GM19099 (cell line): Measurements from ENCODE around the gene OVCH1.

ENCODE experiments used
- POLR2A ChIP-seq: IDR thresholded peaks from 3 replicates; pipeline ENCODE4 v1.6.1; 2011; ENCODE audit warnings: low read depth; ENCODE audit not compliant: insufficient read length; ENCODE audit errors: extremely low read depth

The OVCH1 gene

DNA sequence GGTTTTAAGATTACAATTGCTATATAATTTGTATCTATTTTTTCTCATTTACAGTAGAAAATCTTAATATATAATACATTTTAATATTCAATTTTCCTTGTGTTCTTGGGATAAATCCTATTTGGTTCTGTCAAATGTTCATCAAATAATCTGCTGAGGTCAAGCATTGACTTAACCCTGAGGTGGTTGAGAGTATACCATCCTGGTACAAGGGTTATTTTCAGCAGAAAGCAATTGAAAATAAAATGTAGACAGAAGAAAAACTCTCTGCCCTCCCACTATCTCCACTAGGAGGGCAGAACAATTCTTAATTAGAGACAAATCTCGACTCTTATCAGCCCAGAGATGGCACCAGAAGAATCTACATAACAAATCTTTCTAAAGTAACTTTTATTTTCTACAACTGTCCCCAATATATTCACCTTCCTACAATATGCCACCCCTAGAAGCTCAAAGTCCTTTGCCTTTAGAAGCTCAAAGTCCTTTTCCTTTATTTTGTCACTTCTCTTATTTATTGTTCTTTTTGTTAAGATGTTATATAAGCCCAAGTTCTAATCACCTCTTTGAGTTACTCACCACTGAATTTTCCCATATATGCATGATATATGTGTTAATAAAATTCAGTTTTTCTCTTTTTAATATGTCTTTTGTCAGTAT, 58.6 kb downstream of the OVCH1 start:
- TF ChIP-seq POLR2A: no peak

DNA sequence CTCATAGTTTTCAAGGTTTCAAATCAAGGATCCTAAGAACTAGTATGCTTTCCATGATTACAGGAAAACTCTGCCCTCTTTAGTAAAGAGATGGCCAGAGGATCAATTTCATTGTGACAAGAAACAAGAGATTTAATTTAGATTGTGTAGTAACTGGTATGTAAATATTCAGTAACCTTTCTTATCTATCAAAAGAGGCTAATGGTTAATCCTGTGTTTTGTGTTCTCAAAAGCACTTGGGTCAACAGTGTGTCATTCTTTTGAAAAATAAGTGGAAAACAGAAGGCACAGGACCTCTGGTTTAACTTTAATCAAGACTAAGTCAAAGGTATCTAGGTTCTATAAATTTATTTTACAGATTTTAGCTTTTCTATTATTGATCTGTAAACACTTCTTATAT, 59.9 kb downstream of the OVCH1 start:
- TF ChIP-seq POLR2A: no peak

DNA sequence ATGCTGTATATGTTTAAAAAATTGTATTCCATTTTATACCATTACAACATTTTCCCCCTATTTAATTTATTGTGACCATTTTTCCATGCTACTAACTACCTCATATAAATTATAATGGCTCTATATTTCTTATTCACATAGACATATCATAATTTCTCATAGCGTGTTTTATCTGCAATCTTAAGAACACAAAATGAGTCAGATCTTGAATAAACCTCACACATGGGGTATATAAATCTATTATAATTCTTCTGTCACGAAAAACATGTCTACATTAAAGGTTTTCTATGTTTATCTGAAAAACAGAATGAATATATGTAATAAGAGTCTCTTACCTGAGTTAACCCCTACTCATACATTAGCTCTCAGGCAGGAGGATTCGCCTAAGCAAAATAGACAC, 66.0 kb downstream of the OVCH1 start:
- TF ChIP-seq POLR2A: no peak

DNA sequence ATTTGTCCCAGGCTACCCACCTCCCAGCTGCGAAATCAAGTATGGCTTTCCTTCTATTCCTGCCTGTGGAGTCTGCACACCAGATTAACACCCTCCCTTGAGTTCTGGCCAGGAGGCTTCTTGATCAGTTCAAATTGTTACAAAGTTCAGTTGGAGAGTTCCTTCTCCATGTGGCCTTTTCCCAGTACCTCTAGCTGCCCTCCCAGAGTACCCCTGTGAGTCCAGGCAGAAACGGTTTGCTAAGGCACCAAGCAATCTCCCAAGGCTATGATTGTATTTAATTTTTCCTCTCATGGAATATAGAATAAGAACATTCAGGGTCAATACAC, 66.8 kb downstream of the OVCH1 start:
- TF ChIP-seq POLR2A: no peak

DNA sequence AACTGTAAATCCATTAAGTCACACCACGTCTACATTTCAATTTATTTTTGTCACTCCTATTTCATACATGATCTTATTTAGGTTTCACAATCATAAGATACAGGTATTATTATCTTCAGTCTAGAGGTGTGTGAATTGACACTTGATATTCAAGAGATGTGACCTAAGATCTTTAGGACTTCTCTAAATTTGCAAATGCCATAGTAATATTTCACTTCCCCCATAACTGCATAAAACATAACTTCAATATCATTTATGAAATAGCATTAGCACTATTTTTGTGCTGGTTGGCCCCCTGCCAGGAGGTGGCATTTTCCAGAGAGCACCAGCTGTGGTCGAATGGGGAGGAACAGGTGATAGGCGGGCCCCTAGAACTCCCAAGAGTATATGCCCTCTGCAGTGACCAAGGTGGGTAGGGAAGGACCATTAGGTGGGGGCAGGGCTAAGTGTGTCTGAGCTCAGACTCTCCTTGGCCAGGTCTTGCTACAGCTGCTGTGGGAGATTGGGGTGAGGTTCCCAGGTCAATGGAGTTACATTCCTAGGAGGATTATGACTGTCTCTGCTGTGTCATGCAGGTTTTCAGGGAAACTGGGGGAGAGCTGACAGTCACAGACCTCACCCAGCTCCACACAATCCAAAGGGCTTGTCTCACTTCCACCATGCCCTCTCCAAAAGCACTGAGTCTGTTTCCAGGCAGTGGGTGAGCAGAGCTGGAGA, 67.3 kb downstream of the OVCH1 start:
- no peak for TF ChIP-seq POLR2A

DNA sequence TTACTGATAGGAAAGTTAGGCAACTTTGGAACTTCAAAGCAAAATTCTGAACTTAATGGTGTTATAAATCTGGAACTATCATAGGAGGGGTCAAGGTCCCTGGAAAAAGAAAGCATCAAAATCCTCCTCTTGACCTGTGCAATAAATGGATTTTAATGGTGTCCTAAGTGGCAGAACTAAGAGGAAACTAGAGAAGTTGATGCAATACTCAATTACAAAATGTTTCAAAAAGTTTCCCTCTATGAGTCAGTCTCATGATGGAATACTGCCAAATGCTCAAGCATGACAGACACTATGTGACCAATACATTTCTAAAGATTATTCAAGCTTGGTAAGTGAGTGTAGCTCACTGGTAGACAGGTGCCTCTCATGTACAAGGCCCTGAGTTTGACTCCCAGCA, 68.9 kb downstream of the OVCH1 start:
- TF ChIP-seq POLR2A: no peak

DNA sequence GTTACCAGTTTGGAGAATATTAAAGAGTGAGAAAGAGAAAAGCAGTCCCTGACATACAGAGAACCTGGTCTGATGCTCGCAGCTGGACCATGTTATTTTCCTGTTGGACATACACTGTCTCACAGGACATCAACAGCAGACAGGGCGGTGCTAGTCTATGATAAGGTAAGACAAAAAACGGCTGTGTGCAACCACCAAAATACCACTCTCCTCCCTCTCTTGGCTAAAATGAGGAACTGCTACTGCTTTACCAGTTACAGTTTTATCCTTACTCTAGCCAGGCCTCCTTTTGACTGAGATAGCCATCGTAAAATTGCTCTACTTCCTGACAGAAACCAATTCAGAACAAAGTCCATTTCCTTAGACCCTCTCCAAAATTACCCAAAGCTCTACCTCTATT, 69.5 kb downstream of the OVCH1 start:
- no peak for TF ChIP-seq POLR2A

DNA sequence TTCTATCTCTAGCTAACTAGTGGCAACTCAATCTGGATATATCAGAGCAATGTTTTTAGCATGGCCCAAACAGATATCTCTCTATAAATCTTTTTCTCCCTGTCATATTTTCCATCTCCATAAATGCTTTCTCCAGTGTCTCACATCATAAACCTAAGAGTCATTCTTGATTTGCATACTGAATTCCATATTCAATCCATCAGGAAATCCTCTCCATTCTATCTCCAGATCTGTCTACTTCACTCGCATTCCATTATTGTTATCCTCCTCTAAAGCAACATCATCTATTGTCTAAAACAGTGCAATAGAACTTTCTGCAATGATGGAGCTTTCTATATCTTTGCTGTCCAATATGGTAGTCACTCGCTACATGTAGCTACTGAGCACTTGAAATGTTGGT, 71.0 kb downstream of the OVCH1 start:
- TF ChIP-seq POLR2A: no peak

DNA sequence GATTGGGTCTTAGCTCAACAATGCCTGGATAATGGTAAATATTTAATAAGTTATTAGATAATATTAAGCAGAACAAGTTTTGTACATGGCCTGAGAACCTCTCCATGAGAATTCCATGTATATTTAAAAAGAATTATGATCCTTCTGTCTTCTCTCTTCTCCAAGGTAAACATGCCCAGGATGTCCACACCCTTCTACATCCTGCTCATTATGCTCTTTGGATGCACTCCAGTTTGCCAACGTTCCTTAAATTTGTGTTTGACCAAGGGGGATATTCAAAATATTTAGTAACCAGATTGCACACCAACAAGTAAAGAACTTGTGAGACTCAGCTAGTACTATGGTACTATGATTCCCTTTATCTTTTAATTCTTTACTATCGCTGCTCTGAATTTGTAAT, 71.8 kb downstream of the OVCH1 start:
- no peak for TF ChIP-seq POLR2A

DNA sequence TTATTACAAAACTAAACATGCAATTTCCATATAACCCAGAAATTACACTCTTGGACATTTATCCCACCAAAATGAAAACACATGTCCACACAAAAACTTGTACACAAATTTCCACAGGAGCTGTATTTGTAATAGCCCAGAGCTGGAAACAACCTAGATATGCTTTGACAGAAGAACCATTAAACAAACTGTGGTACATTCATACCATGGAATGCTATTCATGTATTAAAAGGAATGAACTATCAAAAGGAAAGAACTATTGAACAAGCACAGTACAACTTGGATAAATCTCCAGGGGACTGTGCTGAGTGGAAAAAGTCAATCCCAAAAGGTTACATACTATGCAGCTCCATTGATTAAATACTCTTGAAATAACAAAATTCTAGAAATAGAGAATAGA, 80.7 kb downstream of the OVCH1 start:
- TF ChIP-seq POLR2A: no peak

DNA sequence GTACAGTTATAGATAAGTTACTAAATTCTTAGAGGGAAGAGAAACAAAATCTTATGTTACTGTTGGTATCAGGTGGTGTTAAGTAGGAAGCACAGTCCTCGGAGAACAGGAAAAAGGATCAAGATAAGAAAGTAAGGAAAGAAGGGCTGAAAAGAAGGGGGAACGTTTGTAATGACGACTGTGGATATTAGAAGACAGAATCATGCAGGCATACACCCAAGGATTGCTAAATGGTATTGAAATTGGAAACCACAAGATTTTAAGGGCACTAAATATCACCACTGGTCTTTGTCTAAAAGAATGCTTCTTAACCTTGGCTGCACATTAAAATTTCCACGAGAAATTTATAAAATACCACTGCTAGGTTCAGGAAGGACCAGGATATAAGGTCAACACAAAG, 82.4 kb downstream of the OVCH1 start:
- TF ChIP-seq POLR2A: no peak

DNA sequence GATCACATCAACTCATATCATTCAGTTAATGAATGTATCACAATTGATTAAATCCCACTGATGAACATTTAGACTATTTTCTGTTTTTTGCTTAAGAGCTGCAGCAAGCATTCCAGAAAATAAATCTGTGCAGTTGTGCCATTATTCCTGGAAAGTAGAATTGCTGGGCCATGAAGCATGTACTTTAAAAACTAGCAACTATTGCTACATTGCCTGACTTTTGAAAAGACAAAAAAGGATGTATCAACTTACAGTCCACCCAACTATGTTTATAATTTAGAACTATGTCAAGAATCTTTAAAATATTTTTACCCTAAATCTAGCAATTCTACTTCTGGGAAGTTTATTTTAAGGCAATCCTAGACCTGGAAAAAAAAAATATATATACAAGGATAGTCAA, 83.1 kb downstream of the OVCH1 start:
- no peak for TF ChIP-seq POLR2A

DNA sequence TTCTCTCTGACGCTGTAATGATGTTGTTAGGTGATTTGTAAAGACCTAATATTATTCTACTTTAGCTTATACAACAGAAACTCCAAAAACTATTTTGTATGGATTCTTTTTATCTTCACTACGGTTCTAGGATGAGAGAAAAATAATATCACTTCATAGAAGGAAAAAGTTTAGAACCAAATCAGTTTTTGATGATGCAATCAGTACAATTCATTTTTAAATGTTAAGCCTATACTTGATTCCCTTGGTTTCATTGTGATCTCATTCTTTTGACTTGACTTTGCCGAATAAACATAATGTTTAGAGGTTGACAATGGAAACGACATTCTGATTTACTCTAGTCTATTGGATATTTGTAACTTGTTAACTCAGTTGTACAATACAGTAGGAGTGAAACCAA, 91.9 kb downstream of the OVCH1 start:
- TF ChIP-seq POLR2A: no peak

DNA sequence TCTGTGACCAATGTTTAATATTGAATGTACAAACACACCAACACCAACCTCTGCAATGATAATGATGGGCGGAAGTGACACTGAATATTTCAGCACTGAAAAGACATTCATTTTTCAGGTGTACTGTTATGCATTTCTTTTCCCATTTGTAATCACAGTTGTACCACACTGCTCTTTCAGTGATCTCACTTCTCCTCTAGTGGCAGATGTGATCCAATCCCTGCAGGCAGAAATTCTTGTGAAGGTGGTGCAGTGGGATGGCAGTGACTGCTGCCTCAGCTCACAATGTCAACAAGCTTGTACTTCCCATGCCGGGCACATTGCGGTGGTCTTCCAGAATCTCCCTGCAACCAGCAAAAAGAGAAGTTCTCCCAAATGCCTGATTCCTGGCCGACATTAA, 93.5 kb downstream of the OVCH1 start:
- no peak for TF ChIP-seq POLR2A

DNA sequence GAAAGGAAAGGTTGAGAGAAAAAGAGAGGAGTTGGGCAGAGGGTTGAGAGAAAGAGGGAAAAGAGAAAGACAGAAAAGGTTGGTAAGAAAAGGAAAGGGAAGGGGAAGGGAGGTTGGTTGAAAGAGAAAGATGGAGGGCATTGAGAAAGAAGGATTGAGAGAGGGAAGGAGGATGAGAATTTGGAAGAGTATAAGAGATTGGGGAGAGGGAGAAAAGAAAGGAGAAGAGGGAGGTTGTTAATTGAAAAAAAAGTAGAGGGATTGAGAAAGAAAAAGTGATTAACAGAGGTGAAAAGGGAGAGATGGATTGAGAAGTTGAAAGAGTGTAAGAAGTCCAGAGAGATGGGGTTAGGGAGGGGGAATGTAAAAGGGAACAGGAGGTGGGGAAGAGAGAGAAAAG, 95.0 kb downstream of the OVCH1 start:
- no peak for TF ChIP-seq POLR2A

DNA sequence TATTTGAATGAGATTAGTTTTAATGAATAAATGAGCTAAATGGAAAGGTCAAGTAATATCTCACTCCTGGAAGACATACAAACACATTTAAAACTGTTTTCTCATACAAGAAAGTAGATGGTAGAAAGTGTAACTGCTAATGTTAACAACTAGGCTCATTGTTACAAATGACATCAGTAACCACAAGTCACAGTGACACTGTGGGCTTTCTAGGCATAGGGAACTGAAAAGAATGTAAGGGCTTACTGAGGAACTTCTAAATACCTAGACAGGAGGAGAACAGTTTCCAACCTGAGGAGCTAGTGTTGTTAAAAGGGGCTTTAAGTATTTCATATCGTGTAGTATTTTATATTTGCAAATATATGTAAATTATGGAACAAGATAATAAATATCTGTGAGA, 99.0 kb downstream of the OVCH1 start:
- no peak for TF ChIP-seq POLR2A

DNA sequence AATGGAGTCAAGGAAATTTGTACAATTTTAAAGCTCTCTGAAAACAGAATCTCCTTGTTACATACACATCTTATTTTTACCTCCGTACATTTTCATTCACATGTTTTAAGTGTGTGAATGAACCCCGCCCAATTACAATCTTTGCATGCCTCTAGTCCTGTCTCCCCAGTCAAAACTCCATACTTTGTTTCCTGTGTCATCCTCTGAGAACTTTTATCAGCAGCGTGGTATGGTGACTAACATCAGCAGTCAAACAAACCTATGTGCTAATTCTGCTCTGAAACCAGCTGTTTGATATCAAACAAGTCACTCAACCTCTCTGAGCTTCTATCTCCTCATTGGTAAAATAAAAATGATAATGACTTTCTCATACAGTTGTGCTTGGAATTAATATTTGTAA, 100.7 kb downstream of the OVCH1 start:
- no peak for TF ChIP-seq POLR2A
